Measurements from ENCODE around the gene MTMR1. TPM values are rescaled to one million over a fixed set of nuclear protein-coding genes. Genes with fewer than 3 reads are reported as not detected.

Gene MTMR1
- total RNA-seq, 1 experiment from 2014 or later: 36.1 TPM

GRCh38 chrX:150792949-150793527 is 99.8 kb downstream of the MTMR1 start:
- DNase-seq (ENCODE audit: low read depth, low spot score) (no peak), ATAC-seq (no peak)
- POLR2A ChIA-PET: no interaction called here
- CTCF ChIA-PET: no interaction called here
- Histone ChIP-seq H3K36me3 (ENCODE audit: control insufficient read depth, insufficient read depth, low read length) (0 out of 2 replicates have a peak, but pooled peaks cover 4% of the 10 kb centered on the region), H3K4me3 (ENCODE audit: low read depth in 2 of 2, low read length in 2 of 2) (no peak overlapping the region), H3K27me3 (ENCODE audit: control insufficient read depth, insufficient read depth, low read length) (no peaks in the 10 kb centered on the region), H3K4me1 (ENCODE audit: control insufficient read depth, insufficient read depth, low read length) (no peaks in the 10 kb centered on the region), H3K9me3 (ENCODE audit: control insufficient read depth, insufficient read depth, low read depth, low read length) (no peaks in the 10 kb centered on the region), H3K27ac (ENCODE audit: low read length) (no peak overlapping the region)
- intact Hi-C loops (cut with micrococcal nuclease; ENCODE audit: unreplicated experiment): no loop called here
- no peak for TF ChIP-seq REST (IDR thresholded peaks at IDR 0.05; ENCODE audit: insufficient read depth in 1 of 2, low read depth in 2 of 2, low read length in 1 of 2)
- TF ChIP-seq TCF7L2 (IDR thresholded peaks at IDR 0.05; ENCODE audit: low read depth, low read length): no peak
- no peak for TF ChIP-seq CTCF (IDR thresholded peaks at IDR 0.05)
- TF ChIP-seq SIN3A (IDR thresholded peaks at IDR 0.05; ENCODE audit: borderline replicate concordance, insufficient read depth, low read depth, low read length): no peak
- no peak for TF ChIP-seq POLR2AphosphoS5 (IDR thresholded peaks at IDR 0.05; ENCODE audit: low read depth, low read length)
- in situ Hi-C loops (cut with HindIII; ENCODE audit: low pct_unique_long_range_greater_than_20kb, low sequenced_read_pairs): no loop called here
- BruUV-seq (replicated peaks): no TSS peak

- no peak for DNase-seq (ENCODE audit: low read depth, low spot score)
- Histone ChIP-seq H3K27ac (ENCODE audit: low read length) (no peak overlapping the region), H3K9me3 (ENCODE audit: control insufficient read depth, insufficient read depth, low read depth, low read length) (no peaks in the 10 kb centered on the region), H3K4me1 (ENCODE audit: control insufficient read depth, insufficient read depth, low read length) (0 out of 2 replicates have a peak, but pooled peaks cover 2% of the 10 kb centered on the region), H3K4me3 (ENCODE audit: low read depth in 2 of 2, low read length in 2 of 2) (no peak overlapping the region), H3K36me3 (ENCODE audit: control insufficient read depth, insufficient read depth, low read length) (no peaks in the 10 kb centered on the region), H3K27me3 (ENCODE audit: control insufficient read depth, insufficient read depth, low read length) (no peaks in the 10 kb centered on the region)
- no peak for ATAC-seq
- TF ChIP-seq CTCF (IDR thresholded peaks at IDR 0.05) (no peak), TCF7L2 (IDR thresholded peaks at IDR 0.05; ENCODE audit: low read depth, low read length) (no peak), POLR2AphosphoS5 (IDR thresholded peaks at IDR 0.05; ENCODE audit: low read depth, low read length) (no peak), SIN3A (IDR thresholded peaks at IDR 0.05; ENCODE audit: borderline replicate concordance, insufficient read depth, low read depth, low read length) (no peak), REST (IDR thresholded peaks at IDR 0.05; ENCODE audit: insufficient read depth in 1 of 2, low read depth in 2 of 2, low read length in 1 of 2) (no peak)
- in situ Hi-C loops (cut with HindIII; ENCODE audit: low pct_unique_long_range_greater_than_20kb, low sequenced_read_pairs) (no loop called here), intact Hi-C loops (cut with micrococcal nuclease; ENCODE audit: unreplicated experiment) (no loop called here)
- ChIA-PET CTCF (no interaction called here), POLR2A (no interaction called here)
- no TSS peak for BruUV-seq (replicated peaks)
Measured at GRCh38 chrX:150805736-150806135, 112.5 kb downstream of the MTMR1 start.
